Measurements from ENCODE around the gene TBC1D13. TPM values are rescaled to one million over a fixed set of nuclear protein-coding genes. Genes with fewer than 3 reads are reported as not detected.

Gene TBC1D13
- total and polyA plus RNA-seq, 2 of the 13 experiments (the other 11 are each of a cell fraction or from before 2014, with no cell fraction given): 17.9 to 19.7 TPM

DNA sequence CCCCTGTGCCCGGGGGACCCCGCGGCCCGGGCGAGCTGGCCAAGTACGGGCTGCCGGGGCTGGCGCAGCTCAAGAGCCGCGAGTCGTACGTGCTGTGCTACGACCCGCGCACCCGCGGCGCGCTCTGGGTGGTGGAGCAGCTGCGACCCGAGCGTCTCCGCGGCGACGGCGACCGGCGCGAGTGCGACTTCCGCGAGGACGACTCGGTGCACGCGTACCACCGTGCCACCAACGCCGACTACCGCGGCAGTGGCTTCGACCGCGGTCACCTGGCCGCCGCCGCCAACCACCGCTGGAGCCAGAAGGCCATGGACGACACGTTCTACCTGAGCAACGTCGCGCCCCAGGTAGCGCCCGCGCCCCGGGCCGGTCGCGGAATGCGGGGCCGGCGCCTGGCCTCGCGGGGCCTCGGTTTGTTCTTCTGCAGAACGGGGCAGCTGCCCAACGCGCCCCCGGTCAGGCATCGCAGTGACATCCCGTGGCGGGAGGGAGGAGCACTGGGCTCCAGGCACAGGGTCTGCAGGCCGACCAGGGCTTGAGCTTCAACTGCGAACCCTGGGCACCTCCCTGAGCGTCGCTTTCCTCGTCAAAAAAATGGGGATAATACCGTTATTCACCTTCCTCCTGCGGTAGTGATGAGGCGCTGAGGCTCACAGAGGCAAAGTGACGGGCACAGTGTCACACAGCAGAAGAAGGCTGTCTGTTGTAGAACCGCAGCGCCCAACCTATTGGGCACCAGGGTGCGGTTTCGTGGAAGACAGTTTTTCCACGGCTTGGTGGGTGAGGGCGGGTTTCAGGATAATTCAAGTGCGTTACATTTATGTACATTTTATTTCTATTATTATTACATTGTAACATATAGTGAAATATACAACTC is 32.0 kb downstream of the TBC1D13 start (continued):
- TF ChIP-seq, protein P1, sequence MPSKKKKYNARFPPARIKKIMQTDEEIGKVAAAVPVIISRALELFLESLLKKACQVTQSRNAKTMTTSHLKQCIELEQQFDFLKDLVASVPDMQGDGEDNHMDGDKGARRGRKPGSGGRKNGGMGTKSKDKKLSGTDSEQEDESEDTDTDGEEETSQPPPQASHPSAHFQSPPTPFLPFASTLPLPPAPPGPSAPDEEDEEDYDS (CRISPR knock-in tag; IDR thresholded peaks at IDR 0.05): no peak
- TF ChIP-seq, protein P2, sequence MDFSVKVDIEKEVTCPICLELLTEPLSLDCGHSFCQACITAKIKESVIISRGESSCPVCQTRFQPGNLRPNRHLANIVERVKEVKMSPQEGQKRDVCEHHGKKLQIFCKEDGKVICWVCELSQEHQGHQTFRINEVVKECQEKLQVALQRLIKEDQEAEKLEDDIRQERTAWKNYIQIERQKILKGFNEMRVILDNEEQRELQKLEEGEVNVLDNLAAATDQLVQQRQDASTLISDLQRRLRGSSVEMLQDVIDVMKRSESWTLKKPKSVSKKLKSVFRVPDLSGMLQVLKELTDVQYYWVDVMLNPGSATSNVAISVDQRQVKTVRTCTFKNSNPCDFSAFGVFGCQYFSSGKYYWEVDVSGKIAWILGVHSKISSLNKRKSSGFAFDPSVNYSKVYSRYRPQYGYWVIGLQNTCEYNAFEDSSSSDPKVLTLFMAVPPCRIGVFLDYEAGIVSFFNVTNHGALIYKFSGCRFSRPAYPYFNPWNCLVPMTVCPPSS (IDR thresholded peaks at IDR 0.05): no peak
- no peak for TF ChIP-seq ZNF816 (CRISPR knock-in tag; IDR thresholded peaks at IDR 0.05; ENCODE audit: borderline replicate concordance)
- TF ChIP-seq SRY (CRISPR knock-in tag; IDR thresholded peaks at IDR 0.05): peak; percentile 32
- no peak for TF ChIP-seq GRHL1 (CRISPR knock-in tag; conservative IDR thresholded peaks at IDR 0.05)
- TF ChIP-seq MBD4 (IDR thresholded peaks at IDR 0.05; ENCODE audit: borderline replicate concordance, low read length): no peak
- TF ChIP-seq IRF1 (CRISPR knock-in tag; IDR thresholded peaks at IDR 0.05; ENCODE audit: low read depth): no peak
- TF ChIP-seq ZNF597 (CRISPR knock-in tag; IDR thresholded peaks at IDR 0.05): no peak
- TF ChIP-seq ZNF512B (CRISPR knock-in tag; IDR thresholded peaks at IDR 0.05; ENCODE audit: borderline replicate concordance): no peak
- TF ChIP-seq GTF3A (CRISPR knock-in tag; conservative IDR thresholded peaks at IDR 0.05): no peak
- 0 out of 2 replicates have a peak, but pooled peaks have one; percentile 40 for TF ChIP-seq SALL1 (CRISPR knock-in tag; IDR thresholded peaks at IDR 0.05)
- TF ChIP-seq TEAD2 (CRISPR knock-in tag; IDR thresholded peaks at IDR 0.05): no peak
- no peak for TF ChIP-seq NFE2 (CRISPR knock-in tag; IDR thresholded peaks at IDR 0.05)
- TF ChIP-seq ZNF512 (CRISPR knock-in tag; IDR thresholded peaks at IDR 0.05): no peak
- no peak for TF ChIP-seq ZNF10 (CRISPR knock-in tag; IDR thresholded peaks at IDR 0.05; ENCODE audit: borderline replicate concordance, low read depth)
- no peak for TF ChIP-seq ZNF354B (CRISPR knock-in tag; IDR thresholded peaks at IDR 0.05)
